GM18517 (cell line): ENCODE data around the gene TRMT10C.
A peak's percentile ranks its signal among the peaks of the same experiment; 100 is the strongest.
"Not testable (repeated sequence)": the region's sequence is repeated elsewhere in the genome, so short reads cannot be mapped to it uniquely, and the experiment has no call there.

Source experiments
- ATAC-seq: cut with Tn5 transposase; IDR thresholded peaks from one replicate; pipeline ENCODE4 v1.9.1; 2021; ENCODE audit warnings: mild to moderate bottlenecking, moderate library complexity; ENCODE audit not compliant: unreplicated experiment

Gene TRMT10C

DNA sequence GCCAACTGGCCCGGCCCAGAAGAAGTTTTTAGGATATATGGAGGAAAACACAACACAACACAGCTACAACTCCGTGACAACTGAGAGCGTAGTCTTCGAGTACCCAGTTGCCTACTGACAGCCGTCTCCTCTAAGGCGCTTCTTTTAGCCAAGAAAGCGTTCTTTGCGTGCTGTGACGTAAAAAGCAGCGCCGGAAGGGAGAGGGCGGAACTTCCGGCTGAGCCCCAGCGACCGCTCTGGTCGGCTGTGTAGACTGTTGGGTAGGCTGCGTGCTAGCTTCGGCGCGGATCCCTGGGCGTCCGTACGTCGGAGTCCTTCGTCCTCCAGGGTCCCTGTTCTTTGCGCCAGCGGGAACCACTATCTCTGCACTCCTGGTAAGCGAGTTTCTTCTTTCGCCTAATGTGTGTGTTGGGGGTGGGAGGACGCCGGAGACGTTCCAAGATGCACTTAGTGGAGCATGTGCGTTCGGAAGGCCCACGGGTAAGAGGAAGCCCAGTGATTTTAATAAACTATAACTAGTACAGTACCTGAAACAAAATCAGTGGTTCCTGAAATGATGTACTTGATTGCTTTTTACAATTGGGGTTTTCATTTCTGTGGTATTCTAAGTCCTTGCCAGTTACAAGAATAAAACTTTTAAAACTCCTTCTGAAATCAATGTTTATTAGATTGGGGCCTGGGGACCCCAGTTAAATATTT is at the start of gene TRMT10C:
Gene TRMT10C (plus strand): TSS at position 239 of the 699 bp plus-strand sequence. CDS start 2,914 bp downstream, outside the sequence.
- ATAC-seq, result peak; percentile 98

- ATAC-seq, result peak; percentile 9
Observed at GRCh38 chr3:101512396-101512645, 49.3 kb upstream of the TRMT10C start.

GRCh38 chr3:101512646-101513418 is 48.8 kb upstream of the TRMT10C start, which contains the start of gene SENP7:
Gene SENP7 (minus strand): TSS chr3:101513212. CDS start chr3:101513130, 82 bp downstream.
- ATAC-seq, result peak; percentile 57

- ATAC-seq, result peak; percentile 36
Observed at GRCh38 chr3:101513419-101513986, 48.2 kb upstream of the TRMT10C start.

GRCh38 chr3:101518421-101518871 is 43.2 kb upstream of the TRMT10C start:
- ATAC-seq, result peak; percentile 99

DNA sequence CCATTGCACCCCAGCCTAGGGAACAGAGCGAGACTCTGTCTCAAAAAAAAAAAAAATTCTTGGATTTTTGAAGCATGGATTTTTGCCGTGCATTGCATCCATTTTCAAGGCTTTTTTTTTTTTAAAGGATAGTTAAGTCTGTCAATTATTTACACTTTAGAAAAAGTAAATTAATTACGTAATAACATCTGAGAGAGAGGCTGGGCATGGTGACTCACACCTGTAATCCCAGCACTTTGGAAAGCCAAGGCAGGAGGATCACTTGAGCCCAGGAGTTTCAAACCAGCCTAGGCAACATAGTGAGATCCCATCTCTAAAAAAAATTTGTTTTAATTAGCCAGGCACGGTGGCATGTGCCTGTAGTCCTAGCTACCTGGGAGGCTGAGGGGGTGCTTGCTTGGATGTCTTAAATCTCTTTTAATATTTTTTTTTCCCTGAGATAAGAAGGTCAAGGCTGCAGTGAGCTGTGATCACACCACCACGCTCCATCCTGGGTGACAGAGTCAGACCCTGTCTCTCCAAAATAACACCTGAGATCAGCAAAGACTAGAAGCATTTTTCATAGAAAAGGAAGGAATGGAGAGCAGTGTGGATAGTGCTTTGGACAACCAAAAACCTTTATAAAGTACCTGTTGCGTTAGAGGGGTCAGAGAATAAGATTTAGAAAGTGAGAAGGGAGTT is 41.8 kb upstream of the TRMT10C start:
- no peak for ATAC-seq

- ATAC-seq, result no peak
Observed at GRCh38 chr3:101521211-101521701, 40.4 kb upstream of the TRMT10C start.

- ATAC-seq, result no peak
Observed at GRCh38 chr3:101527441-101527840, 34.2 kb upstream of the TRMT10C start.

GRCh38 chr3:101527906-101528305 is 33.8 kb upstream of the TRMT10C start:
- no peak for ATAC-seq

DNA sequence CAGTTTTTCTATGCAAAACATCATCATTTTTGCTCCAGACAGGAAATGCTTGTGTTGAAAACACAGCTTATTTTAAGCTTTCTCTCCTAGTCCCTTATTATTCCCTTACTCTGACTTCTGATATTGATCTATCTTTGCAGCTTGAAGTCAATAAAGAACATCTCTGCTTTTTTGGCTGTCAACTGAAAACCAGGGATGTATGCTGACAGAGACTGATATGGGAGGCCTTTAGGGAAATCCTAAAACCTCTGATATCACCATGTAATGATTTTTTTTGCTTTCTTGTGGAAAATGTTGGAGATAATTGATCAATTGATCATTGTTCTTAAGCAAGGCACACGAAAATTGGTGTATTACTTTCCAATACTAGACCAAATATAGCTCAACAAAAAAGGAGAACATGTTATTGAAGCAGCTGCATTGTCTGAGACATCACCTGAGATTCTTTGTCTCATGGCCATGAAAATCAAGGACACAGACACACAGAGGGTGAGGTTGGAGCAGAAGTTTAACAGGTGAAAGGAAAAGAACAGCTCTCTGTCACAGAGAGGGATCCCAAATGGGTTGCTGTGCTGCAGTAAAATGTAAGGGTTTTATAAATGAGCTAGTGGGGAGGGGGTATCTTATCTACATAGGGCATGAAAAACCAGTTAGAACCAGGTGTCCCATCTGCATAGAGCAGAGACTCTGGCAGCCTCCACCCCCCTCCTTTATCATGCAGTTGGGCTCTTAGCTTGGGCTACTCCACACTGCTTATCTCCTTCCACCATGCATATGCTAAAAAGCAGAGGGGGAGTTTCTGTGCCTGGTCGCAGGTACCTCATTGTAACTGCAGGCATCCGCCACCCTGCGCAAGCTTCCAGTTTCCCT is 31.6 kb upstream of the TRMT10C start:
- no peak for ATAC-seq

DNA sequence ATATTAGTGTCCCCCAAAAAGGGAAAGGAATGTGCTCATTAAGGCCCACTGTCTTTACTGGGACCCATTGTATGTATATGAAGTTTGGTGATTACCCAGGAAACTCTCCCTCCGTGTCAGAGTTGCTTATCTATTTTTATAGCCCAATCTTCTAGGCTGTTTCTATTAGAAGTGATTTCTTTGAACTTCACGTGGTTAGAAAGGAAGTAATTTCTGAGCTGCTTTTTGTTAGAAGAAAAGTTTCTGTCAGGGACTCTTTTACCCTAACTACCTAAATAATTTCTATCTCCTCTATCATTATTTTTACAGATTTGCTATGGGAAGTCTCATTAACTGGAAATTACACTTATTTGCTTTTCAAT is 31.0 kb upstream of the TRMT10C start:
- no peak for ATAC-seq

DNA sequence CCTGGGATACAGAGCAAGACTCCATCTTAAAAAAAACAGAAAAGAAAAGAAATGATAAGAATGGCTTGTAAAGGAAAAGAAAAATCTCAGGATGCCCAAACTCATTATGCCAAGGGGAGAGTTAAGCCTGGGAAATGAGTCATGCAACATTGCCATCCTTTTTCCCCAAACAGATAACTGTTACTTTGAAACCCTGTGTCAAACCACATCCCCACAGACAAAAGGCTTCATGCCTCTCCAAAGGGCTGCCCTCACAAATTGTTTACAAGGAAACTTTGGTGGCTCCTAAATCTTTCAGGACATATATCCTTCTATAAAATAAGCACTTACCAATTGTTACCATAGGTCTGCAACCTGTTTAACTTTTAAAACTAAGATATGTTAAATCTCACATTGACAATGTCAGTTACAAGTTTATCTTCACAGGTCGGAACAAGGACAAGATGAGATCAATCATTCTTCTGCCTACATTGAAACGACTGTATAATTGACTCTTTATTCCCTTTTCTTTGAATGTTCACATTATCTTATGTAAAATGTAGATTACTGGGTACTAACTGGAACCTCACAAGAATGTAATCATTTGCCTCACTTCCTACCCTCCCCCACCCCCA is 30.1 kb upstream of the TRMT10C start:
- no peak for ATAC-seq

DNA sequence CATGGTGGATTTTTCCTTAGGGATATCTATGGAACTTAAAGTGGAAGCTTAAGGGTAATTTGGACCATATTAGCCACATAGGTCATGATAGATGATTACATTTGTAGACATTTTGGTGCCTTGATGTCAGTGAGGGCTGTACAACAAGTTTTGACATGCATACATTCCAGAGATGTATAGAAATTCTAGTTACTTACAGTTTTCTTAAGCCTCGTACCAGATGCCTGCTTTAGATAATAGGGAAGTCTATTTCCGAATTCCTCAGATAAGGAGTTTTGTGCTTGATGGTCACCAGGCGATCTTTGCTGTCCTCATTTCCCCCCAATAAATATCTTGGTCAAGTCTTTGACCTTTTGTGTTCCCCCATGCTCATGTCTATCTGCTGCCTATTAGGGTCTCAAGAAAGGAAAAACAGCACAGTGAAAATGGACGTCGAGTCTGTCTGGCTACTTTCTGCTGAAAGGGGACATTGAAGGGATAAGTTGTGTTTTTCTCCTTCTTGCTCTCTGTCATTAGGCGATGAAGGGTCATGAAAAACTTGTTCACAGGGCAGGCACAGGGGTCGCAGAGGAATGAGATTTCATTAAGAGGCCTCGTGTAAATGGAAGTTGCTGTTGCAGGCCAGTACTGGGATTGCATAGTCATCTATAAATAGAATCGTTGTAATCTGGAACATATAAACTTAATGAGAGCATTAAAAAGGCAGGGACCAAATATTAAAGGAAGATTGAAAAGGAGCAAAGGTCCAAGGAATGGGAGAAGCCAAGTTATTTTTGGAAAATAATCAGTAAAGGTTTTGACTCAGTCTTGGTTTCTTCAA is 28.7 kb upstream of the TRMT10C start:
- no peak for ATAC-seq

DNA sequence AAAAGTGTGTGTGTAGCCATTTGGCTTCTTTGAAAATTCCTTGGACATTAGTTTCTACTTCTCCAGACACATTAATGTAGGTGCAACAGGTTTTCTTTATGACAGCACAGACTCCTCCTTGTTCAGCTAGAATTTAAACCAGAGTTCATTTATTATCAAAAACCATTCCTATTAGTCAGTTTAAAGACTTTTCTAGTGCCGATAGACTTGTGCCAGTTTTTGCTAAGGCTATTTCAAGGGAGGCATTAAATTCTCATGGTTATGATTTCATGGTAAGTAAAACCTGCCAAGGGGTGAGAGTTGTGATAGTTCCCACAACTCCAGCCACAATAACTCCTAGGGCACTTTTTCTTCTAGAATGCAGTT is 28.1 kb upstream of the TRMT10C start:
- no peak for ATAC-seq

DNA sequence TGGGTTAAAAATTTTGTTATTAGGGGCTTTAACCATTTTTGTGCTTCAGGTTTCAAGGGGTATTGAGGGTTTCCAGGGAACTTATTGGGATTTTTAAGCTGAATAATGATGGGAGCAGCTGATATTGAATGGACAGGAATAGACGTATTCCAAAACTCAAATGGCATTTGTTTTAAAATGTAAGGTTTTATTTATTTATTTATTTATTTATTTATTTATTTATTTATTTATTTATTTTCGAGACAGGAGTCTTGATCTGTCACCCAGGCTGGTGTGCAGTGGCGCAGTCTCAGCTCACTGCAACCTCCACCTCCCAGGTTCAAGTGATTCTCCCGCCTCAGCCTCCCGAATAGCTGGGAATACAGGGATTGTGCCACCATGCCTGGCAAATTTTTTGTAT is 26.4 kb upstream of the TRMT10C start:
- ATAC-seq, result no peak

DNA sequence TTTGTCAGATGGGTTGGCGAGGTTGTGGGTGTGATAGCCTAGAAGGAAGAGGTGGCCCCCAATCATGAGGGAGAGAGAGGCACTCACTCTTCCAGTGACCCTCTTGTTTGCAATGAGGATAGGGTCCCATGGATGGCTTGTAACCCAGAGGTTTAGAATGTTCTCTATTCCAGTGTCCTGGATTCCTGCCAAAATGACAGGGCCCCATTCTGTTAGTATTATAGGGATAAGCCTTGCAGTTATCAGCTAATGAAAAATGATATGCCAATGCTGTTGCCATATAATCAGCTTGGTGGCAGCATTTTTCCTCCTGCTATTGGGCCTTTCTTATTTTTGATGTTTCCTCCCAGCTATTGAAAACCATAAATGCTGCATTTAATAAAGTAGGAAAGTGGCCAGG is 25.4 kb upstream of the TRMT10C start:
- ATAC-seq, result no peak

- ATAC-seq, result not testable (repeated sequence)
Observed at GRCh38 chr3:101536955-101537354, 24.7 kb upstream of the TRMT10C start.

GRCh38 chr3:101542957-101543356 is 18.7 kb upstream of the TRMT10C start:
- no peak for ATAC-seq

DNA sequence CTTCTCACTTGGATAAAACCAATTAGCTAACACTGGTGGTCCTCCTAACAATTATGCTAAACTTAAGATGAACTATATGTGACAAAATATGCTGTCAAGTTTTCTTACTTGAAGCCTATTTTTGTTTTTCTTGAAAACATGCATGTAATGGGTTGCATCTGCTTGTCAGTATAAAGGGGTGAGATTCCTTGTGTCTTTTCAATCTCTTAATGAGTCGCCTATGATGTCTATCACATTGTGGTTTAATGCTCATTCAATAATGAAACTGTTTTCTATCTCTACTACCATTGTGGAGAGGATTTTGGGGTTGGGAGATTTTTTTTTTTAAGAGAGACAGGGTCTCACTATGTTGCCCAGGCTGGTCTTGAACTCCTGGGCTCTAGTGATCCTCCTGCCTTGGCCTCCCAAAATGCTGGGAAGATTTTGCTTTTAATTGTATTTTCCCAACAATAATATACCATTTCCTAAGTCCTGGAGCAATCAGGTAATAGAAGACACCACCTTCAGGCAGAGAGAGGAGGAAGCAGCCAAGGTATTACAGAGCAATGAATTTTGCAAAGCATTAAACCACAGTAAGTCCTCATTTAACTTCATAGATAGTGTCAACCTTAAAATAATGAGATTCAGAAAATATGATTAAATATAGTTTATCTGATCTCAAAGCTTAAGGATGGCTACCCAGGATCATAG is 17.4 kb upstream of the TRMT10C start:
- ATAC-seq, result no peak
